NCI-H526 (cell line): ENCODE measurements around the gene BLTP3B.
A peak's percentile ranks its signal among the peaks of the same experiment; 100 is the strongest.
"Not testable (repeated sequence)": the region's sequence is repeated elsewhere in the genome, so short reads cannot be mapped to it uniquely, and the experiment has no call there.

ENCODE experiments used
- DNase-seq, 2 experiments: peaks; one replicate each; lab custom pipeline; 2025; lab: John Stamatoyannopoulos, UW

Gene BLTP3B

GRCh38 chr12:100142851-100143559, at the start of gene BLTP3B:
TSS of gene BLTP3B (minus strand) at chr12:100142874. CDS start at chr12:100142635, 239 bp downstream.
- peak; percentile 64 to 96 for DNase-seq

GRCh38 chr12:100189636-100190394, 47.1 kb upstream of the BLTP3B start:
- DNase-seq: no peak

GRCh38 chr12:100188888-100189635, 46.4 kb upstream of the BLTP3B start:
- DNase-seq: not testable (repeated sequence)

DNA sequence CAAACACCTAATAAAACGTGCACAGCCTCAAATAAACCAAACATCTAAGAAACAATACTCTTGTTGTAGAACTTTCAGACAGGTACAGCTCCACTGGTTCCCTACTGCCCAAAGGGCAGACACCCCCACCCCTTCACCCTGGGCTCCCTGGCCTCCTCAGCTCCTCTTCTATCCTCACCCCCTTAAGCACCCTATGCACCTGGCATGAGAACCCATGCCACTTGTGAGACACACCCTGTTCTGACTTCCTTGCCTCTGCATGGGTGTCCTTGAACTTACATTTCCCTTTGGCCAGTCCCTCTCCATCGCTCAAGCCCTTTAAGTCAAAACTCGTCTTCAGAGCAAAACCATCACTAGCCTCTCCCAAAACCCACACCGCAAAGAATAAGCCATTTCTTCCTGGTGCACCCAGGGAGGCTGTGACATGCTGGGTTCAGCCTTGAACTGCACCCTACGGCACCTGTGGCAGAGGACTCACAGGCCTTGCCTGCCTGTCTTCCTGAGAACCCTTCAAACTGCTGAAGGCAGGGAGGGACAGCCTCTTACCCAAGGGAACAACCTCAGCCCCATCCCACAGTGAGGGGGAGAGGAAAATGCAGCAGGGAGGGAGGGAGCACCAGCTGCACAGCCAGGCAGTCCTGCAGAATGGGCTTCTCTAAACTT, 45.3 kb upstream of the BLTP3B start:
- no peak for DNase-seq

GRCh38 chr12:100187068-100187467, 44.4 kb upstream of the BLTP3B start:
- no peak for DNase-seq

DNA sequence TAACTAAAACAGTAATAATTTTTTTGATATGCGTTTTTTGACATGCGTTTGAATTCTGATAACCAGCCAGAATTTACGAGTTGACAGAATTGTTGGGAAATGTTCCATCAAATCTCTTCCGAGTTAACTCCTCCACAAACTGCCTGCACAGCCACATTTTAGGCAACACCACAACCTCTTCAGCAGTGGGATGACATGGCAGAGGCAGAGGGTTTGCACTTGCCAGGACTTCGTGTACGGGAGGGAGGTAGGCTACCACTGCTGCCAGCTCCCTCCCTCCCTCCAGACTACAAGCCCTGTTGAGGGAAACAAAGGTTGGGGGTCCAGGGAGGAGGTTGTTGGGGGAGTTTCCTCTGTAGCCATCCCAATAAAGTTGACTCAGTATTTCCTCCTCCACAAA, 43.4 kb upstream of the BLTP3B start:
- DNase-seq: no peak

- DNase-seq: no peak
Observed at GRCh38 chr12:100185361-100185894, 42.8 kb upstream of the BLTP3B start.

DNA sequence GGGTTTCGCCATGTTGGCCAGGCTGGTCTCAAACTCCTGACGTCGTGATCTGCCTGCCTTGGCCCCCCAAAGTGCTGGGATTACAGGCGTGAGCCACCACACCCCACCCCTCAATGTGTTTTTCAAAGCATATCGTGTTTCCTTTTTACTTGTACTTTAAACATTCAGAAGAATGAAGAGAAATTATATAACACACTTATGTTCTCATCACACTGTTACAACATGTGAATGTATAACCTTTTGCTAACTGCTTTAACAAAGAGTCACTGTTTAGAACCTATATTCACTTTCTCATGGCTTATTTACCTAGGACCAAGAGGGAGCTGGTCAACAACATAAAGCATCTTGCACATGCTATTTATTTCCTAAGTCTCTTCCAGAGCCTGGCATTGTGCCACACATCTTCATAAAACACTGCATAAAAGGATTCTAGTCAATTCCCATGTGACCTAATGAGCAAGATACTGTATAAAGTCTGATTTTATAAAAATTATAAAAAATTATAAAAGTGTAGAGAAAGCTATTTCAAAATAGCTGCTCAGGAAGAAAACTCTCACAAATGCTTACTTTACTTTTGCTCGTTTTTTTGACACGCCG, 42.0 kb upstream of the BLTP3B start:
- no peak for DNase-seq

- DNase-seq: no peak
Observed at GRCh38 chr12:100179252-100179651, 36.6 kb upstream of the BLTP3B start.

DNA sequence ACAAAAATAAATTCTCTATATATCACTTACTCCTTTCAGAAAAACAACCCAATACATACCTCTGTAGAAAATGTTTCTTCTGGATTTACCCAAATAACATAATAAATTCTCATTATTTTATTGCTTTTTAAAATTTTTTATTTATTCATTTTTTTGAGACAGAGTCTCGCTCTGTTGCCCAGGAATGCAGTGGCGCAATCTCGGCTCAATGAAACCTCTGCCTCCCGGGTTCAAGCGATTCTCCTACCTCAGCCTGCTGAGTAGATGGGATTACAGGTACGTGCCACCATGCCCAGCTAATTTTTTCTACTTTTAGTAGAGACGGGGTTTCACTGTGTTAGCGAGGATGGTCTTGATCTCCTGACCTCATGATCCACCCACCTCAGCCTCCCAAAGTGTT, 33.8 kb upstream of the BLTP3B start:
- not testable (repeated sequence) for DNase-seq

DNA sequence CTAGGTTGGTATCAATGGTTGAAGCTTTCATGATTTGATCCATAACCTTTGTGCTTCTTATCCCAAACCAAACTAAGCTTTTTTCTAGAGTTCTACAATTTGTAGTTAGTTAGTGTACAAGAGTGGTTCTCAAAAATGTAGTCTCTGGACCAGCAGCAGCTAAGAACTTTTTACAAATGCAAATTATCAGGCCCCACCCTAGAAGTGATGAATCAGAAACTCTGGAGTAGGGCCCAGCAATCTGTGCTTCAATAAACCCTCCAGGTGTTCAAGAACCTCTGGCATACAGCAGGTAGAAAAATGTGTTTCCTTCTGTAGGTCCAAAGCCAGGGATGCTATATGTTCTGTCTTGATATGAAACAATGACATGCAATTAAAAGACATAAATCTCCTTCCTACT, 31.8 kb upstream of the BLTP3B start:
- DNase-seq: no peak

DNA sequence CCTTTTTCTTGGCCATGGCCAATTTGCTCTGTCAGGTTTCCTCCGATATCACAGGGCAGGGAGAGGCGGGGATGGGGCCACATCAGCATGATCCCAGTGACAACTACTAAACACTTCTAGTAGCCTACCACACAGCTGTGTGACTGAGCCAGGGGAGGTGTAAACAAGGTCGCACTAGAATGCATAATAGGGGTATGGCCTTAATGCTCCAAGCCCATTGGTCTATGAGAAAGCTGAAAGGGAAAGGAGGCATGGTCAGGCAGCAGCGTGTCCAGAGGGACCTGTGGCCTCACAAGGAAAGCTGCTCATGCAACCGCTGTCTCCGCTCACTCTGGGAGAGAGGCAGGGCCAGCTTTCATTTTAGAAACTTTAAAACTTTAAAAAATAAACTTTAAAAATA, 30.4 kb upstream of the BLTP3B start:
- DNase-seq: no peak

GRCh38 chr12:100171248-100171647, 28.6 kb upstream of the BLTP3B start:
- no peak for DNase-seq

DNA sequence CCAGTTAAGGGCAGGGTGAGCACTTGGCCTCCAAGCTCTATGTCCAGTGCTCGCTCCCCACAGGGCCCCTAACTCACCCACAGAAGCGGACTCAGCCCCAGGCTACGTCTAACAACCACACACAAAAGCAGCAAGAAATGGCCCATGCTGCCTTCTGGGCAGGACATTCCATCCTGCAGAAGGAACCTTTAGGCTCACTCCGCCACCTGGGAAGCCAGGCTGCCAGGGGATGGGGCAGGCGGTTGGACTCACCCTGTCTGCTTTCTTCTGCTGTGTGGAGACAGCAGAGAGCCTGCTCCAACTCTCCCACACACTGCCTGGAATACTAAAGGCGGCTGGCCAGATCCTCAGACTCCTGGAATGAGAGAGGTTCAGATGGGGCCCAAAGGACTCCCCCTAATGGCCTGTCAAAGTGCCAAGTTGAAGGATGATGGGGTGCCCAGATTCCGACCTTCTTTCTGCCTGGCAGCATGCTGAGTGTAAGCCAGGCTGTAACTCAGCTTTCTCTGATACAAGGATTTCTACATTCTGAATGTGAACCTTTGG, 27.7 kb upstream of the BLTP3B start:
- DNase-seq: no peak

- DNase-seq: no peak
Observed at GRCh38 chr12:100169345-100169744, 26.7 kb upstream of the BLTP3B start.

- no peak for DNase-seq
Observed at GRCh38 chr12:100168562-100168961, 25.9 kb upstream of the BLTP3B start.

DNA sequence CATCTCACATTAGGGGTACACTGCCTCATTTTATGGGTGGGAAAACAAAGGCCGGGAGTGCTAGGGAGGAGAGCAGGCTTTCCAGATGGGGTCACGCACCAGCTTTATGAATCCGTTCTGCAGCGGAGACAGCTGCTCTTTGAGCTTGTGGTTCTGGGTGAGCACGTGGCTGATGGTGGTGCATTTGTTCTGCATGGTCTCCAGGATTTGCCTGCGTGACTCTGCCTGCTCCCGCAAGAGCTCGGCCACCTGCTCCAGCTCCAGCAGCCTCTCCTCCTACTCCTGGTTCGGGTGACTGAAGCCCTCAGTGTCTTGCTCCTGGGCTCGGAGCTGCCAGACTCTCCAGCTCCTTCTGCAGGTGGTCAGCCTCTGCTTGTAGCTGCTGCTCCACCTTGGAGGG, 23.6 kb upstream of the BLTP3B start:
- DNase-seq: no peak

DNA sequence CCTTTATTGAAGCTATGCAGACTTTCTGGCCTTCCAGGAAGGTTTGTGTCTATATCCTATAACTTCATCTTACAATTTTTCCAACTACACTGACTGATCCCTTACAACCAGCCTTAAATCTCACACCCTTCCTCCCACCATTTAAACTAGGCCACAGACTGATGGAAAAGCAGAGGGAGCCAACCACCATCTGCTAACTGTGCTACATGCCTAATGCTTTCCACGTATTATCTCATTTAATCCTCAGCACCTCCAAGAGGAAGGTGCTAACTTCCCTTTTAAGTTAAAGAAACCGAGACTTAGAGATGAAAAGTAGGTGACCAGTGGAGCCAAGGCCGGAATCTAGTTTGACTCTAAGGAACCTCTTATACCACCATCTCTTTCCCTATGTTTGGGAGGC, 22.7 kb upstream of the BLTP3B start:
- DNase-seq: no peak

GRCh38 chr12:100164153-100164704, 21.6 kb upstream of the BLTP3B start:
- DNase-seq: no peak

GRCh38 chr12:100163416-100164152, 20.9 kb upstream of the BLTP3B start:
- DNase-seq: peak; percentile 86 to 94
